PC-9 (cell line): ENCODE results near the gene KCNQ5.

ENCODE experiments used
- EZH2 ChIP-seq: fragments of 200-600 bp; sonication (generic); IDR thresholded peaks from 2 replicates; pipeline ENCODE4 v1.8.0; 2017; ENCODE audit warnings: antibody characterized with exemption, low read depth
- TF ChIP-seq, protein P1 (sequence below): fragments of 200-600 bp; sonication (generic); conservative IDR thresholded peaks from 2 replicates; pipeline ENCODE4 v1.6.1; 2017; ENCODE audit warnings: mixed run types, antibody characterized with exemption, mild to moderate bottlenecking, moderate library complexity

DNA sequence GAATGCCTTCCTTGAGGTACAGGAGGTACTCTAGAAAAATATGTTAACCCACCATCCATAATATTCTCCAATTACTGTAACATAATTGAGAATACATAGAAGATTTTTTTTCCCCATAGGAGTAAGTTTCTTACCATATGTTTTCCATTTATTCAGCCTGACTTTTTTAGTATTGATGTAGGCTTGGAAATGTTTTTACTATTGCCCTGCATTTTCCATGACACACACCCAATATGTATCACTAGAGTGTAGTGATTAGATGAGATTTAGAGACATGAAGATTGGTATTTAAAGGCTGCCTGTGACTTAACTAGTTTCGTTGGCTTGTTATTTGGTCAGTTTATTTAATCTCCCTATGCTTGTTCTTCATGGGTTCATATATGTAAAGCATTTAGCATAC lies 39.5 kb downstream of the KCNQ5 start:
- TF ChIP-seq EZH2 = no peak
- TF ChIP-seq, protein P1, sequence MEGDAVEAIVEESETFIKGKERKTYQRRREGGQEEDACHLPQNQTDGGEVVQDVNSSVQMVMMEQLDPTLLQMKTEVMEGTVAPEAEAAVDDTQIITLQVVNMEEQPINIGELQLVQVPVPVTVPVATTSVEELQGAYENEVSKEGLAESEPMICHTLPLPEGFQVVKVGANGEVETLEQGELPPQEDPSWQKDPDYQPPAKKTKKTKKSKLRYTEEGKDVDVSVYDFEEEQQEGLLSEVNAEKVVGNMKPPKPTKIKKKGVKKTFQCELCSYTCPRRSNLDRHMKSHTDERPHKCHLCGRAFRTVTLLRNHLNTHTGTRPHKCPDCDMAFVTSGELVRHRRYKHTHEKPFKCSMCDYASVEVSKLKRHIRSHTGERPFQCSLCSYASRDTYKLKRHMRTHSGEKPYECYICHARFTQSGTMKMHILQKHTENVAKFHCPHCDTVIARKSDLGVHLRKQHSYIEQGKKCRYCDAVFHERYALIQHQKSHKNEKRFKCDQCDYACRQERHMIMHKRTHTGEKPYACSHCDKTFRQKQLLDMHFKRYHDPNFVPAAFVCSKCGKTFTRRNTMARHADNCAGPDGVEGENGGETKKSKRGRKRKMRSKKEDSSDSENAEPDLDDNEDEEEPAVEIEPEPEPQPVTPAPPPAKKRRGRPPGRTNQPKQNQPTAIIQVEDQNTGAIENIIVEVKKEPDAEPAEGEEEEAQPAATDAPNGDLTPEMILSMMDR = no peak
